T-helper 1 cell treated with Interleukin-12 subunit alpha and Interleukin-12 subunit beta and Interleukin-4 antibody, amounts not matched to agents 30 μg/mL and 1 μg/mL, for 36 hours (primary cell): Measurements from ENCODE around the gene TTC28.
"Not testable (repeated sequence)": the region's sequence is repeated elsewhere in the genome, so short reads cannot be mapped to it uniquely, and the experiment has no call there.

Experiments used
- H3K27ac Mint-ChIP-seq: one replicate; pipeline ENCODE4 v1.8.0; 2021; ENCODE audit warnings: mild to moderate bottlenecking, mixed read lengths
- H3K27me3 Mint-ChIP-seq: one replicate; pipeline ENCODE4 v1.8.0; 2021; ENCODE audit warnings: low read depth, mixed read lengths
- H3K36me3 Mint-ChIP-seq: one replicate; pipeline ENCODE4 v1.8.0; 2021; ENCODE audit warnings: low read depth, mixed read lengths
- H3K4me1 Mint-ChIP-seq: one replicate; pipeline ENCODE4 v1.8.0; 2021; ENCODE audit warnings: low read depth, mixed read lengths
- H3K4me3 Mint-ChIP-seq: one replicate; pipeline ENCODE4 v1.8.0; 2021; ENCODE audit warnings: mild to moderate bottlenecking, moderate library complexity, mixed read lengths
- H3K9me3 Mint-ChIP-seq: one replicate; pipeline ENCODE4 v1.8.0; 2021; ENCODE audit warnings: mixed read lengths

TTC28 gene

GRCh38 chr22:28369854-28370253, 309.8 kb downstream of the TTC28 start:
- H3K9me3 Mint-ChIP-seq = peaks cover 14% of the 10 kb centered on the region
- no peaks in the 10 kb centered on the region for H3K27me3 Mint-ChIP-seq
- peak overlapping the region; percentile 51 for H3K27ac Mint-ChIP-seq
- H3K36me3 Mint-ChIP-seq = peaks cover 5% of the 10 kb centered on the region
- H3K4me1 Mint-ChIP-seq = peaks cover 42% of the 10 kb centered on the region
- peak overlapping the region; percentile 3 for H3K4me3 Mint-ChIP-seq

GRCh38 chr22:28366856-28367255, 312.8 kb downstream of the TTC28 start:
- Mint-ChIP-seq H3K4me1 (peaks cover 26% of the 10 kb centered on the region), H3K27me3 (no peaks in the 10 kb centered on the region), H3K9me3 (peaks cover 36% of the 10 kb centered on the region), H3K36me3 (peaks cover 16% of the 10 kb centered on the region), H3K27ac (no peak overlapping the region), H3K4me3 (no peak overlapping the region)

GRCh38 chr22:28365371-28365770, 314.3 kb downstream of the TTC28 start:
- no peaks in the 10 kb centered on the region for H3K27me3 Mint-ChIP-seq
- H3K9me3 Mint-ChIP-seq = peaks cover 43% of the 10 kb centered on the region
- no peak overlapping the region for H3K4me3 Mint-ChIP-seq
- H3K27ac Mint-ChIP-seq = no peak overlapping the region
- H3K36me3 Mint-ChIP-seq = peaks cover 23% of the 10 kb centered on the region
- H3K4me1 Mint-ChIP-seq = peaks cover 28% of the 10 kb centered on the region

GRCh38 chr22:28364105-28364504, 315.5 kb downstream of the TTC28 start:
- peaks cover 23% of the 10 kb centered on the region for H3K36me3 Mint-ChIP-seq
- H3K4me3 Mint-ChIP-seq, H3K27ac Mint-ChIP-seq, H3K27me3 Mint-ChIP-seq: not testable (repeated sequence)
- H3K4me1 Mint-ChIP-seq = peaks cover 19% of the 10 kb centered on the region
- H3K9me3 Mint-ChIP-seq = peaks cover 43% of the 10 kb centered on the region

GRCh38 chr22:28360939-28361338, 318.7 kb downstream of the TTC28 start:
- Mint-ChIP-seq H3K9me3 (peaks cover 29% of the 10 kb centered on the region), H3K27me3 (no peaks in the 10 kb centered on the region), H3K4me1 (peaks cover 16% of the 10 kb centered on the region), H3K36me3 (peaks cover 19% of the 10 kb centered on the region), H3K27ac (peak overlapping the region; percentile 52), H3K4me3 (peak overlapping the region; percentile 5)

- Mint-ChIP-seq H3K4me3 (no peak overlapping the region), H3K36me3 (peaks cover 18% of the 10 kb centered on the region), H3K27ac (no peak overlapping the region), H3K4me1 (peaks cover 16% of the 10 kb centered on the region), H3K9me3 (peaks cover 17% of the 10 kb centered on the region), H3K27me3 (no peaks in the 10 kb centered on the region)
Observed at GRCh38 chr22:28358312-28358711, 321.3 kb downstream of the TTC28 start.

GRCh38 chr22:28357193-28357592, 322.4 kb downstream of the TTC28 start:
- no peak overlapping the region for H3K27ac Mint-ChIP-seq
- peaks cover 10% of the 10 kb centered on the region for H3K9me3 Mint-ChIP-seq
- H3K4me3 Mint-ChIP-seq = no peak overlapping the region
- H3K36me3 Mint-ChIP-seq = peaks cover 12% of the 10 kb centered on the region
- H3K27me3 Mint-ChIP-seq = no peaks in the 10 kb centered on the region
- peaks cover 15% of the 10 kb centered on the region for H3K4me1 Mint-ChIP-seq

GRCh38 chr22:28351476-28351875, 328.2 kb downstream of the TTC28 start:
- H3K36me3 Mint-ChIP-seq = peaks cover 4% of the 10 kb centered on the region
- no peaks in the 10 kb centered on the region for H3K9me3 Mint-ChIP-seq
- peaks cover 3% of the 10 kb centered on the region for H3K4me1 Mint-ChIP-seq
- H3K4me3 Mint-ChIP-seq = no peak overlapping the region
- no peak overlapping the region for H3K27ac Mint-ChIP-seq
- H3K27me3 Mint-ChIP-seq = no peaks in the 10 kb centered on the region

GRCh38 chr22:28348613-28349609, 330.7 kb downstream of the TTC28 start:
- no peak overlapping the region for H3K4me3 Mint-ChIP-seq
- H3K27ac Mint-ChIP-seq = no peak overlapping the region
- peaks cover 3% of the 10 kb centered on the region for H3K4me1 Mint-ChIP-seq
- H3K36me3 Mint-ChIP-seq = peaks cover 3% of the 10 kb centered on the region
- H3K9me3 Mint-ChIP-seq = no peaks in the 10 kb centered on the region
- no peaks in the 10 kb centered on the region for H3K27me3 Mint-ChIP-seq

GRCh38 chr22:28346308-28346707, 333.3 kb downstream of the TTC28 start:
- Mint-ChIP-seq H3K27ac (no peak overlapping the region), H3K4me3 (no peak overlapping the region), H3K27me3 (no peaks in the 10 kb centered on the region), H3K36me3 (peaks cover 3% of the 10 kb centered on the region), H3K4me1 (peaks cover 3% of the 10 kb centered on the region), H3K9me3 (no peaks in the 10 kb centered on the region)

- peaks cover 3% of the 10 kb centered on the region for H3K36me3 Mint-ChIP-seq
- peaks cover 3% of the 10 kb centered on the region for H3K4me1 Mint-ChIP-seq
- H3K9me3 Mint-ChIP-seq = no peaks in the 10 kb centered on the region
- H3K27me3 Mint-ChIP-seq = no peaks in the 10 kb centered on the region
- no peak overlapping the region for H3K27ac Mint-ChIP-seq
- no peak overlapping the region for H3K4me3 Mint-ChIP-seq
Observed at GRCh38 chr22:28344918-28345703, 334.5 kb downstream of the TTC28 start.

GRCh38 chr22:28341001-28341400, 338.6 kb downstream of the TTC28 start:
- Mint-ChIP-seq H3K27ac (no peak overlapping the region), H3K27me3 (no peaks in the 10 kb centered on the region), H3K36me3 (no peaks in the 10 kb centered on the region)

GRCh38 chr22:28333088-28333487, 346.6 kb downstream of the TTC28 start:
- Mint-ChIP-seq H3K36me3 (no peaks in the 10 kb centered on the region), H3K27ac (no peak overlapping the region)

More at GRCh38 chr22:28341001-28341400, 338.6 kb downstream of the TTC28 start:
- H3K9me3 Mint-ChIP-seq = peaks cover 9% of the 10 kb centered on the region
- no peak overlapping the region for H3K4me3 Mint-ChIP-seq
- H3K4me1 Mint-ChIP-seq = no peaks in the 10 kb centered on the region

GRCh38 chr22:28332410-28332809, 347.2 kb downstream of the TTC28 start:
- Mint-ChIP-seq H3K27ac (no peak overlapping the region), H3K27me3 (no peaks in the 10 kb centered on the region), H3K4me1 (peaks cover 15% of the 10 kb centered on the region)

More at GRCh38 chr22:28333088-28333487, 346.6 kb downstream of the TTC28 start:
- Mint-ChIP-seq H3K4me1 (peaks cover 12% of the 10 kb centered on the region), H3K4me3 (no peak overlapping the region), H3K27me3 (no peaks in the 10 kb centered on the region), H3K9me3 (peaks cover 10% of the 10 kb centered on the region)

More at GRCh38 chr22:28332410-28332809, 347.2 kb downstream of the TTC28 start:
- H3K9me3 Mint-ChIP-seq = peaks cover 9% of the 10 kb centered on the region
- no peak overlapping the region for H3K4me3 Mint-ChIP-seq
- H3K36me3 Mint-ChIP-seq = no peaks in the 10 kb centered on the region
